ENCODE data around the gene GOLGB1.
"Not testable (repeated sequence)": the region's sequence is repeated elsewhere in the genome, so short reads cannot be mapped to it uniquely, and the experiment has no call there.

Gene GOLGB1

GRCh38 chr3:121749276-121750086, at the start of gene GOLGB1:
GOLGB1 (minus strand) TSS chr3:121749741; CDS start chr3:121730971, 18,770 bp downstream.
- peak within 1 kb of the TSS; percentile 90 for H3K4me3 ChIP-seq (ENCODE audit: low read depth, low read length)
- DNase-seq (ENCODE audit: low read depth) = peak; percentile 99

GRCh38 chr3:121796970-121797369, 47.4 kb upstream of the GOLGB1 start:
- H3K4me3 ChIP-seq (ENCODE audit: low read depth, low read length) = no peak overlapping the region
- no peak for DNase-seq (ENCODE audit: low read depth)

- no peak overlapping the region for H3K4me3 ChIP-seq (ENCODE audit: low read depth, low read length)
- no peak for DNase-seq (ENCODE audit: low read depth)
Observed at GRCh38 chr3:121794264-121794983, 44.9 kb upstream of the GOLGB1 start.

GRCh38 chr3:121793078-121793477, 43.5 kb upstream of the GOLGB1 start:
- no peak overlapping the region for H3K4me3 ChIP-seq (ENCODE audit: low read depth, low read length)
- no peak for DNase-seq (ENCODE audit: low read depth)

- H3K4me3 ChIP-seq (ENCODE audit: low read depth, low read length) = no peak overlapping the region
- no peak for DNase-seq (ENCODE audit: low read depth)
Observed at GRCh38 chr3:121786485-121786884, 36.9 kb upstream of the GOLGB1 start.

GRCh38 chr3:121782784-121783183, 33.2 kb upstream of the GOLGB1 start:
- H3K4me3 ChIP-seq (ENCODE audit: low read depth, low read length); DNase-seq (ENCODE audit: low read depth): not testable (repeated sequence)

GRCh38 chr3:121781611-121782010, 32.1 kb upstream of the GOLGB1 start:
- H3K4me3 ChIP-seq (ENCODE audit: low read depth, low read length) = no peak overlapping the region
- no peak for DNase-seq (ENCODE audit: low read depth)

- H3K4me3 ChIP-seq (ENCODE audit: low read depth, low read length); DNase-seq (ENCODE audit: low read depth): not testable (repeated sequence)
Observed at GRCh38 chr3:121775095-121775494, 25.6 kb upstream of the GOLGB1 start.

- H3K4me3 ChIP-seq (ENCODE audit: low read depth, low read length) = no peak overlapping the region
- DNase-seq (ENCODE audit: low read depth) = no peak
Observed at GRCh38 chr3:121769246-121769645, 19.7 kb upstream of the GOLGB1 start.

- no peak for DNase-seq (ENCODE audit: low read depth)
- H3K4me3 ChIP-seq (ENCODE audit: low read depth, low read length) = no peak overlapping the region
Observed at GRCh38 chr3:121768452-121768851, 18.9 kb upstream of the GOLGB1 start.

GRCh38 chr3:121759541-121760202, 10.1 kb upstream of the GOLGB1 start:
- no peak overlapping the region for H3K4me3 ChIP-seq (ENCODE audit: low read depth, low read length)
- no peak for DNase-seq (ENCODE audit: low read depth)

GRCh38 chr3:121758727-121759450, 9.3 kb upstream of the GOLGB1 start:
- no peak overlapping the region for H3K4me3 ChIP-seq (ENCODE audit: low read depth, low read length)
- DNase-seq (ENCODE audit: low read depth) = no peak

GRCh38 chr3:121757812-121758545, 8.4 kb upstream of the GOLGB1 start:
- H3K4me3 ChIP-seq (ENCODE audit: low read depth, low read length) = no peak overlapping the region
- no peak for DNase-seq (ENCODE audit: low read depth)

- peak; percentile 19 for DNase-seq (ENCODE audit: low read depth)
- no peak overlapping the region for H3K4me3 ChIP-seq (ENCODE audit: low read depth, low read length)
Observed at GRCh38 chr3:121757087-121757811, 7.7 kb upstream of the GOLGB1 start.

GRCh38 chr3:121752772-121753171, 3.2 kb upstream of the GOLGB1 start:
- H3K4me3 ChIP-seq (ENCODE audit: low read depth, low read length) = no peak overlapping the region
- DNase-seq (ENCODE audit: low read depth) = no peak

GRCh38 chr3:121752261-121752660, 2.7 kb upstream of the GOLGB1 start:
- no peak overlapping the region for H3K4me3 ChIP-seq (ENCODE audit: low read depth, low read length)
- no peak for DNase-seq (ENCODE audit: low read depth)

- no peak for DNase-seq (ENCODE audit: low read depth)
Observed at GRCh38 chr3:121750087-121750415, 510 bp upstream of the GOLGB1 start.

GRCh38 chr3:121748680-121749275, 763 bp downstream of the GOLGB1 start:
- peak; percentile 14 for DNase-seq (ENCODE audit: low read depth)

More at GRCh38 chr3:121750087-121750415, 510 bp upstream of the GOLGB1 start:
- peak overlapping the region; percentile 90 for H3K4me3 ChIP-seq (ENCODE audit: low read depth, low read length)

More at GRCh38 chr3:121748680-121749275, 763 bp downstream of the GOLGB1 start:
- peak overlapping the region; percentile 90 for H3K4me3 ChIP-seq (ENCODE audit: low read depth, low read length)

All from skeletal muscle cell (primary cell).